GM13976 (cell line): ENCODE data around the gene COX8C.

Experiments
- DNase-seq: peaks from one replicate; pipeline ENCODE4 v3.0.0; 2012; ENCODE audit warnings: low spot score
- in situ Hi-C: fragments of 300-500 bp; cut with MboI; formaldehyde crosslinking; loops from one replicate; pipeline ENCODE4 v1.12.0; 2022; ENCODE audit warnings: low sequenced_read_pairs, mixed read lengths, inconsistent platforms; ENCODE audit not compliant: unreplicated experiment
- TF ChIP-seq, protein P1 (sequence below): IDR thresholded peaks from 2 replicates; pipeline ENCODE4 v1.5.1; 2012; ENCODE audit warnings: borderline replicate concordance, mild to moderate bottlenecking; ENCODE audit not compliant: insufficient read depth; ENCODE audit errors: extremely low read depth, missing control alignments, control extremely low read depth

The COX8C gene, protein sequence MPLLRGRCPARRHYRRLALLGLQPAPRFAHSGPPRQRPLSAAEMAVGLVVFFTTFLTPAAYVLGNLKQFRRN

DNA sequence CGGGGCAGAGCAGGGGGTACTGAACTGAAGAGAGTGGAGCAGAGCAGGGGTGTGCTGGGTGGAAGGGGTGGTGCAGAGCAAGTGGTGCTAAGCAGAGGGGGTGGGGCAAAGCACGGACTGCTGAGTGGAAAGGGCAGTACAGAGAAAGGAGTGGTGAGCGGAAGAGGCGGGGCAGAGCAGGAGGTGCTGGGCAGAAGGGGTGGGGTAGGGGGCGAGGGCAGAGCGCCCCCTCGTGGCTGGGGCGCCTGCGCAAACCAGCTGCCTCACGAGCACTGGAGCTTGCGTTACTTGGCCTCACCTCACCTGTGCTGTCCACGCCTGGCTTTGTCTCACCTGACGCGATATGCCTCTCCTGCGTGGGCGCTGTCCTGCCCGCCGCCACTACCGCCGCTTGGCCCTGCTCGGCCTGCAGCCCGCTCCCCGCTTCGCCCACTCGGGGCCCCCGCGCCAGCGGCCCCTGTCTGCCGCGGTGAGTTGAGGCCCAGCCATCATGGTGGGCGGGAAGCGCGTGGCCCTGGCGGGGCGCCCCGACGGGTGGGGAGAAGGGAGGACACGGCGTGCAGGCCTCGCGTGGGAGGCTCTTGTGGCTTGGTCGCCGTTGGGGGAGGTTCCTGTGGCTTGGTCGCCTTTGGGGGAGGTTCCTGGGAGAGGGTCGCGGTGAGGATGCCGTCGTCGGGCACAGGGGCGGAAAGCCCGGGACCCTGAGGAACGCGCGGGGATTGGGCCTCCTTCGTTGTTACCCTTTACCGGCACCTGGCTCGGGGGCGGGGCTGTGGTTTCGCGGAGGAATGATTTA, at the start of gene COX8C:
Gene COX8C (plus strand): TSS at position 257 of the 796 bp plus-strand sequence. CDS start 87 bp downstream, at position 344.
- in situ Hi-C loops = no loop called here
- DNase-seq = no peak

DNA sequence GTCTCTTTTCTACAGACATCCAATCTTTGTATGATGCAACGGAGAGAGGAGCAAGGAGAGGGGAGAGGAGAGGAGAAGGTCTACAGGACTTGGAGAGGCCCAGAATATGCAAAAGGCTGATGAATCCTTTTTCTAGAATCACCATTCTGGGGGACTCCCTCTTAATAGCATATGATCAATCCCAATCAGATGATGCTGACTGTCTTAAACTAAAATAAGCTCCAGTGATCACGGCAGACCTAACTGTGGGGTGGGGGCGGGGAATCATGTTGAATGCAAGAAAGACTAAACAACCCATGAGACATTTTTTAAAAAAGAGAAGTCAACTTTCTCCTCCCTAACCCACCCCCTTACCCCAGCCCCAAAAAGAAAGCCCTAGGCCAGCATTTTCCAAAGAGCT, 47.6 kb upstream of the COX8C start:
- TF ChIP-seq, protein P1, sequence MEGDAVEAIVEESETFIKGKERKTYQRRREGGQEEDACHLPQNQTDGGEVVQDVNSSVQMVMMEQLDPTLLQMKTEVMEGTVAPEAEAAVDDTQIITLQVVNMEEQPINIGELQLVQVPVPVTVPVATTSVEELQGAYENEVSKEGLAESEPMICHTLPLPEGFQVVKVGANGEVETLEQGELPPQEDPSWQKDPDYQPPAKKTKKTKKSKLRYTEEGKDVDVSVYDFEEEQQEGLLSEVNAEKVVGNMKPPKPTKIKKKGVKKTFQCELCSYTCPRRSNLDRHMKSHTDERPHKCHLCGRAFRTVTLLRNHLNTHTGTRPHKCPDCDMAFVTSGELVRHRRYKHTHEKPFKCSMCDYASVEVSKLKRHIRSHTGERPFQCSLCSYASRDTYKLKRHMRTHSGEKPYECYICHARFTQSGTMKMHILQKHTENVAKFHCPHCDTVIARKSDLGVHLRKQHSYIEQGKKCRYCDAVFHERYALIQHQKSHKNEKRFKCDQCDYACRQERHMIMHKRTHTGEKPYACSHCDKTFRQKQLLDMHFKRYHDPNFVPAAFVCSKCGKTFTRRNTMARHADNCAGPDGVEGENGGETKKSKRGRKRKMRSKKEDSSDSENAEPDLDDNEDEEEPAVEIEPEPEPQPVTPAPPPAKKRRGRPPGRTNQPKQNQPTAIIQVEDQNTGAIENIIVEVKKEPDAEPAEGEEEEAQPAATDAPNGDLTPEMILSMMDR = no peak
- DNase-seq = no peak

More for the DNA sequence above, at the start of gene COX8C:
- TF ChIP-seq, protein P1 = no peak

DNA sequence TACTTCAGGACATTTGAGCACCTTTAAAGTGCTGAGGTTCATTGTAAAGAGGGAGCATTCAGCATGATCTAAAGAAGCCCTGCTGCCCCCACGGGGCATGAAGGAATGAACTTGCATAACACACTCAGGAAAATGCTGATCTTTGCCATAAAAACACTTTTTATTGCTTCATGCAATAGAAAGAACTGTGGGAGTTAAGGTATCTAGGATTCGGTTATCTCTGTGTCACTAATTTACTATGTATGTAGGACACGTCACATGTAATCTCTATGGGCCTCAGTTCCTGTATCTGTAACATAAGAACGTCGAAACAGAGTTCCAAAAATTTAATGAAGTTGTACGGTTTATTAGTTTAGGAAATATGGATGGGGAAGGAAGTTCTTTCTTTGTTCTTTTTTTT, 47.1 kb upstream of the COX8C start:
- TF ChIP-seq, protein P1 = no peak
- in situ Hi-C loops = no loop called here
- DNase-seq = no peak

More for the DNA sequence above, 47.6 kb upstream of the COX8C start:
- in situ Hi-C loops = no loop called here

DNA sequence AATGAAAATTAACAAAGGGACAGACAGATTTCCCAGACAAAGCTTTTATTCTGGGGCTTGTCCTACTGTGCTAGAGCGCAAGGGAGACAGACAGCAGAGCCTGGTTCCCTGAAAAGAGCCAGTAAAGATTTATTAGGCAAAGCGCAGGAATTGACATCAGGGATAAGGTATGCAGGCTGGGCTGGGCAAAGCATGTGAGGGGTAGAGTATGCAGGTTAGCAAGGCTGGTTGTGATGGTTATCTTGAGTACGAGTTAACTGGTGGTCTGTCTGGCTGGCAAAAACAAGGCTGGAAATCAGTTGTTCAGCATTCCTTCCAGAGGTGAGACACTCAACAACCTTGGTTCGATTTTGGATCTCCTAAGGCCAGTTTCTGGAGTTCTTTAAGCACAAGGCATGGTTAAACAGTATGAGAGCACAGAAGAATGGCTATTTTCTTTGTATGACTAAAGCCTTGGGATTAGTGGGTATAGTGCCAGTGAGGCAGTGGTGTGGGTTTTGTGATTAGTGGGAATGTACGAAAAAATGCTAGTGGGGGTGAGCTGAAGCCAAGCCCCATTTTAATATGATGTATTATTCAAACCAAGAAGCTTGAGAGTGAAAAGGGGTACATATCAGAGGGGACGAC, 45.0 kb upstream of the COX8C start:
- in situ Hi-C loops = no loop called here
- DNase-seq = no peak
- TF ChIP-seq, protein P1 = no peak

DNA sequence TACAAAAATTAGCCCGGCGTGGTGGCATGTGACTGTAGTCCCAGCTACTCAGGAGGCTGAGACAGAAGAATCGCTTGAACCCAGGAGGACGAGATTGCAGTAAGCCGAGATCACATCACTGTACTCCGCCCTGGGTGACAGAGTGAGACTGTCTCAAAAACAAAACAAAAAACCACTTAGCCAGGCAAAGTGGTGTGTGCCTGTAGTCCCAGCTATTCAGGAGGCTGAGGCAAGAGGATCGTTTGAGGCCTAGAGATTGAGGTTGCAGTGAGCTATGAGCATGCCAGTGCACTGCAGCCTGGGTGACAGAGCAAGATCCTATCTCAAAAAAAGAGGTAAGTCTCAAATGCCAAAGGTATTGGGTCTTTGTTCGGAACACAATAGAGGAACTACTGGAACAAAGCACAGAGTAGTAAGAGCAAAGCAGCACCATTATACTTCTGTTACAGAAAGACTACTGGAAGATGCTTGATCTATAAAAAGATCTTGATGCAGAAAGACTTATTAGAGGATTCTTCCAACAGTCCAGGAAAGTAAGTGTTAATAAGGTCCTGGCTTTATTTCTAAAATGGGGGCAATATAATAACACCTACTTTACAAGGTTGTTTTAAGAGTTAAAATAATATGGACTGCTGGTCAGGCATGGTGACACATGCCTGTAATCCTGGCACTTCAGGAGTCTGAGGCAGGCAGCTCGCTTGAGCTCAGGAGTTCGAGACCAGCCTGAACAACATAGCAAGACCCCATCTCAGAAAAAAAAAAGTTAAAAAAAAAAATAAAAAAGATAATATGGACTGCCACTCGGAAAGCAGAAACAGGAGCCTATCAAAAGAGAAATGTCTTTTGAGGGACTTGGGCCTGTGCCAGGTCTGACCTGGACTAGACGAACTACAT, 44.0 kb upstream of the COX8C start:
- in situ Hi-C loops = no loop called here
- TF ChIP-seq, protein P1 = no peak
- no peak for DNase-seq

DNA sequence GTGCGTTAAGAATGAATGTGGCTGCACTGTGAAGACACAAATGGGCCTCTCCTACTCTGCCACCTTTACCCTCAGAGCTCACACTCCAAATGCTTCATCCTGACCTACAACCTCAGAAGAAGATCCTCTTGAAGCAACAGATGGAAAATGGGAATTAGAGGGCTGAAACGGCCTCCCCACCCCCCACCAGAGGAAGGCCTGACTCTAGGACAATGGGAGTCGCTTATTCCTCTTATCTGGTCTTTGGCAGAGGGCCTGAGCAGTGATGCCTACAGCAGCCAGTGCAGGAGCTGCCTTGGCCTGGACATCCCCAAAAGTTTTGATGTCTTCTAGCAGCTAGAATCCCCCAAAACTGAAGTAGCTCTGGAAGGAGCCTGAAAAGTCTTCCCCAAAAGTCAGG, 43.3 kb upstream of the COX8C start:
- TF ChIP-seq, protein P1 = no peak
- in situ Hi-C loops = no loop called here
- no peak for DNase-seq
